Choroid plexus epithelial cell (primary cell): ENCODE measurements around the gene WNT16.
A peak's percentile ranks its signal among the peaks of the same experiment; 100 is the strongest.

Source experiments
- DNase-seq: peaks from one replicate; pipeline ENCODE4 v3.0.0-alpha.2; 2010; ENCODE audit warnings: low read depth
- H3K4me3 ChIP-seq: 2 replicates; pipeline ENCODE4 v1.5.1; 2011; ENCODE audit warnings: low read depth, mild to moderate bottlenecking, control low read depth, low read length, moderate library complexity
- TF ChIP-seq, protein P1 (sequence below): conservative IDR thresholded peaks from 2 replicates; pipeline ENCODE4 v1.5.1; 2011; ENCODE audit warnings: low read depth, mild to moderate bottlenecking, control low read depth, inconsistent platforms, low read length, moderate library complexity

The WNT16 gene

DNA sequence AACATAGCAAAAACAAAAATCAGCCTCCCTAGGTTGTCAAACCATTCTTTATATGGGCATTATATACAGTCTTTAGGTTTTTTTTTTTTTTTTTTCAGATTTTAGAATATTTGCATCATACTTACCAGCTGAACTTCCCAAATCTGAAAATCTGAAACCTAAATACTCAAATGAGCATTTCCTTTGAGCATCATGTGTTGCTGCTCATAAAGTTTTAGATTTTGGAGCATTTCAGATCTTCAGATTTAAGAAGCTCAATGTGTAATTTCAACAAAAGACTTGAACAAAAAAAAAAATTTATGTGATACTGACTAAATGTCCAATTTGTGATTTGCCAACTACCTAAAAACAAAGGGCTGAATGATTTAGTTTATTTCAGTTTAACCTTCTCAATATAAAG, 53.7 kb downstream of the WNT16 start:
- no peak overlapping the region for H3K4me3 ChIP-seq
- DNase-seq: no peak
- TF ChIP-seq, protein P1, sequence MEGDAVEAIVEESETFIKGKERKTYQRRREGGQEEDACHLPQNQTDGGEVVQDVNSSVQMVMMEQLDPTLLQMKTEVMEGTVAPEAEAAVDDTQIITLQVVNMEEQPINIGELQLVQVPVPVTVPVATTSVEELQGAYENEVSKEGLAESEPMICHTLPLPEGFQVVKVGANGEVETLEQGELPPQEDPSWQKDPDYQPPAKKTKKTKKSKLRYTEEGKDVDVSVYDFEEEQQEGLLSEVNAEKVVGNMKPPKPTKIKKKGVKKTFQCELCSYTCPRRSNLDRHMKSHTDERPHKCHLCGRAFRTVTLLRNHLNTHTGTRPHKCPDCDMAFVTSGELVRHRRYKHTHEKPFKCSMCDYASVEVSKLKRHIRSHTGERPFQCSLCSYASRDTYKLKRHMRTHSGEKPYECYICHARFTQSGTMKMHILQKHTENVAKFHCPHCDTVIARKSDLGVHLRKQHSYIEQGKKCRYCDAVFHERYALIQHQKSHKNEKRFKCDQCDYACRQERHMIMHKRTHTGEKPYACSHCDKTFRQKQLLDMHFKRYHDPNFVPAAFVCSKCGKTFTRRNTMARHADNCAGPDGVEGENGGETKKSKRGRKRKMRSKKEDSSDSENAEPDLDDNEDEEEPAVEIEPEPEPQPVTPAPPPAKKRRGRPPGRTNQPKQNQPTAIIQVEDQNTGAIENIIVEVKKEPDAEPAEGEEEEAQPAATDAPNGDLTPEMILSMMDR: no peak

- TF ChIP-seq, protein P1: no peak
- no peak overlapping the region for H3K4me3 ChIP-seq
- no peak for DNase-seq
Measured at GRCh38 chr7:121383235-121383910, 54.6 kb downstream of the WNT16 start.

GRCh38 chr7:121384265-121384664, 55.5 kb downstream of the WNT16 start:
- DNase-seq: no peak
- no peak overlapping the region for H3K4me3 ChIP-seq
- TF ChIP-seq, protein P1: no peak

DNA sequence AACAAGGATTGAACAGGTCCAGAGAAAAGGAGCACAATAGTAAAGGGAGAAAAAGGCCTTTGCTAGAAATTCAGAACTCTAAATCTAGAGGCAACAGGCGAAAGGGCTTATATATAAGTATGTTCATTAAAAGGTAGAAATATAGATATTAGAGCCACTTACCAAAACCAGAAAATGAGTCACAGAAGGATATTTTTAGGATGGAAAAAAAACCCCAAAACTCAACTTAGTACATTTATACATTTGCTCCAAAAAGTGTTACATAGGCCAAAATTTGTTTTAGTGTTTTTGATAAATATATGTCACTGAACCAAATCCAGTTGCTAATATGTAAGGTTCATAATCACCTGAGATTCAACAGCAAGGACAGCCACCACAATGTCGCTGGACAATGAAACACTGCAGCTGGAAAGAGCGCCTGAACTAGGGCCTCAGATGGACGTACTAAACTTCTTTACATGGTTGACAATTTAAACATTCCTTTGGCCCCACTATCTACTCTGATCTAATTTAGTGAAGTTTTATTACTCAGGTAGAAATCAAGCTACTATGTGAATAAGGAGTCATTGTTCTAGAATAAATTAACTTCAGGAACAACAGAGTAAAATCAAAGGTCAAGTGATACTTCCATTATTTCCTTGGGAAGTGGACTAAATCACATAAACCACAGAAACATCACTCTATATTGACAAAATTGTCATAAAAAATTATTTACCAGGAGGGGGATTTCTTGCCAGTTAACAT, 56.4 kb downstream of the WNT16 start:
- DNase-seq: no peak
- H3K4me3 ChIP-seq: no peak overlapping the region
- TF ChIP-seq, protein P1: no peak

GRCh38 chr7:121385800-121386179, 57.0 kb downstream of the WNT16 start:
- peak; percentile 64 for DNase-seq
- no peak overlapping the region for H3K4me3 ChIP-seq
- TF ChIP-seq, protein P1: no peak

GRCh38 chr7:121388950-121389349, 60.1 kb downstream of the WNT16 start:
- no peak for DNase-seq
- no peak overlapping the region for H3K4me3 ChIP-seq

More at GRCh38 chr7:121388950-121389349, 60.1 kb downstream of the WNT16 start:
- TF ChIP-seq, protein P1: no peak
